Tibial nerve (tissue), 4 donors: ENCODE data around the gene EDAR.

ENCODE experiments used
- EP300 ChIP-seq, 2 donors: sonication (generic); formaldehyde crosslinking; IDR thresholded peaks; one replicate each; pipeline ENCODE4 v1.6.1; 2017; ENCODE audit warnings: antibody characterized with exemption in 2 of 2, mild to moderate bottlenecking in 1 of 2
- TF ChIP-seq, protein P1 (sequence below), 5 experiments: fragments of 200-600 bp in 3 of 5; fragments of 450-650 bp in 2 of 5; sonication (generic) in 3 of 5; IDR thresholded peaks; one replicate each; pipeline ENCODE4 v1.5.1; 2016 to 2019; ENCODE audit warnings: antibody characterized with exemption in 5 of 5, mild to moderate bottlenecking in 3 of 5, moderate library complexity in 2 of 5

DNA sequence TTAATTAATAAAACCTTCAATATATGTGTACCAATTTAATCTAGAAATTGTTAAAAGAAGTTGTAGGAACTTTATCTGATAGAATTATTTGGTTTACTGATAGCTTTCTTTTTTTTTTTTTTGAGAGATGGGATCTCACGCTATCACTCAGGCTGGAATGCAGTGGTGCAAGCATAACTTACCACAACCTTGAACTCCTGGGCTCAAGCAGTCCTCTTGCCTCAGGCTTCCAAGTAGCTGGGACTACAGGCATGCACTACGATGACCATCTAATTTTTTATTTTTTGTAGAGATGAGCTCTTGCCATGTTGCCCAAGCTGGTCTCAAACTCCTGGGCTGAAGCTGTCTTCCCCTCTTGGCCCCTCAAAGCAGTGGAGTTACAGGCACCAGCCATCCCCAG is 135.6 kb downstream of the EDAR start:
- TF ChIP-seq, protein P1, sequence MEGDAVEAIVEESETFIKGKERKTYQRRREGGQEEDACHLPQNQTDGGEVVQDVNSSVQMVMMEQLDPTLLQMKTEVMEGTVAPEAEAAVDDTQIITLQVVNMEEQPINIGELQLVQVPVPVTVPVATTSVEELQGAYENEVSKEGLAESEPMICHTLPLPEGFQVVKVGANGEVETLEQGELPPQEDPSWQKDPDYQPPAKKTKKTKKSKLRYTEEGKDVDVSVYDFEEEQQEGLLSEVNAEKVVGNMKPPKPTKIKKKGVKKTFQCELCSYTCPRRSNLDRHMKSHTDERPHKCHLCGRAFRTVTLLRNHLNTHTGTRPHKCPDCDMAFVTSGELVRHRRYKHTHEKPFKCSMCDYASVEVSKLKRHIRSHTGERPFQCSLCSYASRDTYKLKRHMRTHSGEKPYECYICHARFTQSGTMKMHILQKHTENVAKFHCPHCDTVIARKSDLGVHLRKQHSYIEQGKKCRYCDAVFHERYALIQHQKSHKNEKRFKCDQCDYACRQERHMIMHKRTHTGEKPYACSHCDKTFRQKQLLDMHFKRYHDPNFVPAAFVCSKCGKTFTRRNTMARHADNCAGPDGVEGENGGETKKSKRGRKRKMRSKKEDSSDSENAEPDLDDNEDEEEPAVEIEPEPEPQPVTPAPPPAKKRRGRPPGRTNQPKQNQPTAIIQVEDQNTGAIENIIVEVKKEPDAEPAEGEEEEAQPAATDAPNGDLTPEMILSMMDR (IDR thresholded peaks at IDR 0.05), result no peak
- no peak for TF ChIP-seq EP300 (IDR thresholded peaks at IDR 0.05)
